AG04450 (cell line): ENCODE results near the gene NPAS3. TPM values are rescaled to one million over a fixed set of nuclear protein-coding genes. Genes with fewer than 3 reads are reported as not detected.

Source experiments
- CTCF ChIA-PET: fragments of 300-600, 350-600 bp; formaldehyde crosslinking; extraction: SDS; loops from one replicate; lab custom pipeline; 2022; ENCODE audit warnings: antibody characterized with exemption, inconsistent platforms; lab: Charles Lee
- POLR2A ChIA-PET: fragments of 350-600 bp; formaldehyde crosslinking; extraction: SDS; loops from one replicate; lab custom pipeline; 2021; ENCODE audit warnings: antibody characterized with exemption, inconsistent platforms; lab: Yijun Ruan, JAX
- DNase-seq: peaks from one replicate; pipeline ENCODE4 v3.0.0-alpha.2; 2011; ENCODE audit warnings: low read depth, low spot score
- H3K27ac ChIP-seq: one replicate; pipeline ENCODE4 v1.5.1; 2012; ENCODE audit warnings: low read depth, low read length, control low read depth
- H3K27me3 ChIP-seq: one replicate; pipeline ENCODE4 v1.6.0; 2012; ENCODE audit warnings: low read length; ENCODE audit not compliant: control insufficient read depth, insufficient read depth
- H3K4me3 ChIP-seq: 2 replicates; pipeline ENCODE4 v1.5.1; 2011; ENCODE audit warnings: mild to moderate bottlenecking, low read depth, low read length, control low read depth
- H3K9me3 ChIP-seq: 2 replicates; pipeline ENCODE4 v1.5.1; 2012; ENCODE audit warnings: low read length; ENCODE audit not compliant: control insufficient read depth, insufficient read depth
- CTCF ChIP-seq: IDR thresholded peaks from 2 replicates; pipeline ENCODE4 v1.5.1; 2011; ENCODE audit warnings: low read depth, low read length, control low read depth, inconsistent platforms
- polyA plus RNA-seq: library from polyadenylated mRNA; depleted of rRNA; stranded (reverse); fragments of >200 nt; gene quantifications from 2 replicates; pipeline ENCODE4 v1.2.3, GENCODE V29; 2011

The NPAS3 gene
- polyA plus RNA-seq, 1 experiment, result not detected

- ChIA-PET CTCF (interaction anchor here (0.5 to 5.0 kb wide), 2 partner anchors 10 to 396 kb away, joined by 3 to 41 read pairs; no protein-coding TSS in a partner anchor), POLR2A (no interaction called here)
- DNase-seq, result no peak
- no peaks in the 10 kb centered on the region for H3K9me3 ChIP-seq
- H3K4me3 ChIP-seq, result no peak overlapping the region
- TF ChIP-seq CTCF, result no peak
- no peaks in the 10 kb centered on the region for H3K27me3 ChIP-seq
- no peak overlapping the region for H3K27ac ChIP-seq
Measured at GRCh38 chr14:33782923-33783322, 844.2 kb downstream of the NPAS3 start.

- H3K4me3 ChIP-seq, result no peak overlapping the region
- no peaks in the 10 kb centered on the region for H3K27me3 ChIP-seq
- H3K27ac ChIP-seq, result no peak overlapping the region
- DNase-seq, result no peak
- no peak for TF ChIP-seq CTCF
- no peaks in the 10 kb centered on the region for H3K9me3 ChIP-seq
- POLR2A ChIA-PET, result no interaction called here
- CTCF ChIA-PET, result no interaction called here
Measured at GRCh38 chr14:33786091-33786825, 847.6 kb downstream of the NPAS3 start.

- ChIA-PET CTCF (no interaction called here), POLR2A (no interaction called here)
- Histone ChIP-seq H3K27me3 (no peaks in the 10 kb centered on the region), H3K27ac (no peak overlapping the region), H3K9me3 (no peaks in the 10 kb centered on the region), H3K4me3 (no peak overlapping the region)
- TF ChIP-seq CTCF, result no peak
- no peak for DNase-seq
Measured at GRCh38 chr14:33788161-33788560, 849.5 kb downstream of the NPAS3 start.

GRCh38 chr14:33790996-33791395 is 852.3 kb downstream of the NPAS3 start:
- H3K27me3 ChIP-seq, result peaks cover 6% of the 10 kb centered on the region
- ChIA-PET POLR2A (no interaction called here), CTCF (interaction anchor here (1.3 kb wide), 1 partner anchor 1215 kb away, joined by 9 read pairs; no protein-coding TSS in a partner anchor)
- TF ChIP-seq CTCF, result no peak
- no peak for DNase-seq
- no peak overlapping the region for H3K4me3 ChIP-seq
- no peak overlapping the region for H3K27ac ChIP-seq
- no peaks in the 10 kb centered on the region for H3K9me3 ChIP-seq

- POLR2A ChIA-PET, result no interaction called here
- DNase-seq, result no peak
- CTCF ChIA-PET, result interaction anchor here (0.7 to 3.6 kb wide), 41 partner anchors 9 to 1227 kb away, joined by 3 to 83 read pairs (median 4); no protein-coding TSS in a partner anchor
- TF ChIP-seq CTCF, result no peak
- Histone ChIP-seq H3K27ac (no peak overlapping the region), H3K27me3 (peaks cover 6% of the 10 kb centered on the region), H3K9me3 (no peaks in the 10 kb centered on the region), H3K4me3 (no peak overlapping the region)
Measured at GRCh38 chr14:33792009-33792719, 853.5 kb downstream of the NPAS3 start.
